T-helper 9 cell (primary cell): ENCODE data around the gene ZFYVE1.
"Not testable (repeated sequence)": the region's sequence is repeated elsewhere in the genome, so short reads cannot be mapped to it uniquely, and the experiment has no call there.

ENCODE experiments used
- DNase-seq: peaks from one replicate; pipeline ENCODE4 v3.0.0-alpha.2; 2020

Gene ZFYVE1

DNA sequence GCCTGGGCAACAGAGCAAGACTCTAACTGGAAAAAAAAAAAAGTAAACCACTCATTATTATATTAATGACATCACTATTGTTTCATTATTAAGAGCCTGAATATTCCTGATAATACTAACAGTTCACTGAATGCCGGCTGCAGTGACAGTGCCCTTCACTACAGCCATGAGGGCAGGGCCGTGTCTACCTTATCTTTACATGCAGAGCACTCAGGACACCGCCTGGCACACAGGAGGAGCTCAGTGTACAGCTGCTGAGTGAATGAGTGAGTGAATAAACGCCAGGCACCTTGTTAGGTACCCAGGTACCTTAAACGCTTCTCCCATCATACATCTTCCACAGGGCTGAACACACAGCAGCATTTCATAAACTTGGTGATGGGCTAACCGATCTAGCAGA, 23.2 kb downstream of the ZFYVE1 start:
- no peak for DNase-seq

GRCh38 chr14:73000073-73000472, 26.8 kb downstream of the ZFYVE1 start:
- DNase-seq, result no peak

GRCh38 chr14:72999316-72999715, 27.6 kb downstream of the ZFYVE1 start:
- no peak for DNase-seq

DNA sequence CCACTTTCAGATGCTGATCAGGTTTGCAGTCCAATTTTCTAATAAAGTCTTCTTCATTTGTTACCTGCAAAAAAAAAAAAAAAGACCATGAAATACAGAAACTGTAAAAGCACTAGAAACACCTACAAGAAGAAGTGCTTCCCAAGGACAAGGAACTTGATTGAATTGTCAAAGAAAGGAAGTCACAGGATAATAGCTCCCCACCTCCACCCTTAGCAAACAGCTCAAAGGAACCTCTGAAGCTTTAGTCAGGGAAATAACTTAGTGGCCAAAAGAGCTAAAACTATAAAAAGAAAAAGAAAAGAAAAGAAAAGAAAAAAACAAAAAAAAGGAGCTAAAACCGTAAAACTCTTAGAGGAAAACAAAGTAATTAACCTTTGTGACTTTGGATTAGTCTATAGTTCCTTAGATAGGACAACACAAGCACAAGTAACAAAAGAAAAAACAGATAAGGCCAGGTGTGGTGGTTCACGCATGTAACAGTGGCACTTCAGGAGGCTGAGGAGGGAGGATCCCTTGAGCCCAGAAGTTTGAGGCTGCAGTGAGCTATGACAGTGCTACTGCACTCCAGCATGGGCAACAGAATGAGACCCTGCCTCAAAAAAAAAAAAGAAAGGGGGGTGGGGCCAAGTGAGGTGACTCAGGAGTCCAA, 28.5 kb downstream of the ZFYVE1 start:
- no peak for DNase-seq

- no peak for DNase-seq
Measured at GRCh38 chr14:72996916-72997315, 30.0 kb downstream of the ZFYVE1 start.

GRCh38 chr14:72990171-72990570, 36.7 kb downstream of the ZFYVE1 start:
- DNase-seq, result no peak

- DNase-seq, result no peak
Measured at GRCh38 chr14:72986857-72987256, 40.0 kb downstream of the ZFYVE1 start.

DNA sequence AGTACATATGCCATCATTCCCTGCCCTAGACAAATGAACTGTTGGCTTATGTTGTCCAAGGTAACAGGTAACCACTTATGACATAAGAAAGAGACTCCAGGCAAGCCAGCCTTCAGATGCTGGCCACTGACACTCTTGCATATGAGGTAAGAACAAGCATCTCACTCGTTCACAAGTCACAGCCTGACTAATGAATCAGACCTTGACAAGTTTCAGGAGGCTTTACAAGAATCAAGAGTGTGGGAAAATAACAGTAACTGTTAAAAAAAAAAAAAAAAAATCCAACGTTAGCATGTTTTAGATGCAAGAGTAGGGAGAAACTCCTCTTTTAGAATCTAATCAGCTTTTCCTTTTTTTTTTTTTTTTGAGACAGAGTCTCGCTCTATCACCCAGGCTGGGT, 40.7 kb downstream of the ZFYVE1 start:
- no peak for DNase-seq

GRCh38 chr14:72982146-72982708, 44.7 kb downstream of the ZFYVE1 start:
- no peak for DNase-seq

- DNase-seq, result no peak
Measured at GRCh38 chr14:72980863-72981262, 46.0 kb downstream of the ZFYVE1 start.

DNA sequence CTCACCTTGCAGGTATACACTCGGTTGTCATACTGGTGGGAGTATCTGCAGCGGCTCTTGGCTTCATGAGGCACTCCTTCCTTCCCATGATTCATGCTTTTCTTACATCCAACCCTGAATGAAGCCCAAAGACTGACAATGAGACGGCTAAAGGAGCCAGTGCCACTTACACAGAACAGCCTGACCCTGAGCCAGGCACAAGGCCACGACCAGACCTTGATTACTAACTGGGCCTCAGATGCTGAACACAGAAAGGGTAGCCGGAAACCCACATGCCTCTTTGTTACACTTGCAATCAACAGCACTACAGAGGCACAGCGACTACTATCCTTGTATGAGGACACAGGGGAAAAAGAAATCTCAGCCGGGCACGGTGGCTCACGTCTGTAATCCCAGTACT, 48.0 kb downstream of the ZFYVE1 start:
- no peak for DNase-seq

DNA sequence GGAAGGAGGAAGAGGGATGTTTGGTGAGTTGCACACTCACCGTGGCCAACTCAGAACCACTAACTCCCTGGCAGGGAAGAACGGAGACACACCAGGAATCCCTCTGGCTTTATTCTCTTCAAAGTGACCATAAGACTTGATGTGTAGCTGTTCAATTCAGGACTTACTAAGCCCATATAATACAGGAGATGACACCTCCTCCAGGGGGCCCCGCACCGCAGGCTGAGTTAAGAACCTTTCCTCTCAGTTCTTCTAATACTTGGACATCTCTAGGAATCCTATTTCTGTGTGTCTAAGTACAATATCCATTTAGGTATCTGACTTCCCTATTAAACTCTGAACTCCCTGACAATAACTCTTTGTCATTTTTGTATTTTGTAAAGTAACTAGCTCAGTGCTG, 51.1 kb downstream of the ZFYVE1 start:
- no peak for DNase-seq

GRCh38 chr14:72974661-72975060, 52.2 kb downstream of the ZFYVE1 start:
- DNase-seq, result no peak

DNA sequence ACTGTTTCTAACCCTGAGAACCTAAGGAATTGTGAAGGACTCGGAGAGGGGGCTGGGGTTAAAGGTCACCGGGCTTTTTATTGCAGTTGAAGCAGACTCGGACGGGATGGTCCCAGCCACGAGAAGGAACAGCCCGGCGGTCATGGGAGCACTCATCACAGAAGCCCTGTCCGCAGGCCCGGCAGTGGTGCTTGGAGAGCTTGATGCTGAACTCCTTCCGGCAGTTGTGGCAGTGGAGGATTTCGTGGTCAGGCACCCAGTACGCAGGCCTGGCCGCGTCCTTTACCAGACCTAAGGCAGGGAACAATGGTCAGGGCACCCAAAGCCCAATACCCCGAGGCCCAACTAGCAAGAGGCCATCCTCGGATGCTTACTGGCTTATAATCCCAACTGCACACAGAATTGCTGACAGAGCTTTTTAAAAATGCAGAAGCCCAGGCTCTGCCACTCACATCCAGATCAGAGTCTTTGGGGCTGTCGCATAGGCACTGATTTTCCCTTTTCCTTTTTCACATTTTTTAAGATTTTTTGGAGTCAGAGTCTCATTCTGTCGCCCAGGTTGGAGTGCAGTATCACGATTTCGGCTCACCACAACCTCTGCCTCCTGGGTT, 56.0 kb downstream of the ZFYVE1 start:
- DNase-seq, result no peak

DNA sequence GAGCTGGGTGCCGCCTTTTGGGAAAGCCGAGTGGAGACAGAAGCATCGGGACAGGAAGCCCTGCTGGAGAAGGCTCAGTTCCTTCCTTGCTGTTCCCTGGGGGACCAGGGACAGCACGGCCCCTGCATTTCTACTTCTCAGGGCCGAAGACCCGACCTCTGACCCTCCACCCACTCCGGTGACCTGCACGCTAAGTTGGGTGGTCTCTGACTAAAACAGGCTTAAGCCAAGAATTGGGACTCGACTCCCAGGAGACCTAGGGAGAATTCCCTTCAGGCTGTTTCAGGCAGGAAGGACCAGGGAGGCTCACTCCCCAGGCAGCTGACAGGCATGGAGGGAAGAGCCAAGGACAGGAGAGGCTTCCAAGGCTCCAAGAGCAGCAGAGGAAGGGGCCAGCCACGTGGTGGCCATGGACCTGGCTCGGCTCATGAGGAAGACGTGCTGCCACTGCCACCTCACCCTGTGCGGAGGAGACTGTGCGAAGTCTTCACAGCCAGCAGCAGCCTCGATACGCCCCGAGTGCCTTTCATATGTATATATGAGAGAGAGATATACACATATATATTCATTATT, 56.8 kb downstream of the ZFYVE1 start:
- no peak for DNase-seq

DNA sequence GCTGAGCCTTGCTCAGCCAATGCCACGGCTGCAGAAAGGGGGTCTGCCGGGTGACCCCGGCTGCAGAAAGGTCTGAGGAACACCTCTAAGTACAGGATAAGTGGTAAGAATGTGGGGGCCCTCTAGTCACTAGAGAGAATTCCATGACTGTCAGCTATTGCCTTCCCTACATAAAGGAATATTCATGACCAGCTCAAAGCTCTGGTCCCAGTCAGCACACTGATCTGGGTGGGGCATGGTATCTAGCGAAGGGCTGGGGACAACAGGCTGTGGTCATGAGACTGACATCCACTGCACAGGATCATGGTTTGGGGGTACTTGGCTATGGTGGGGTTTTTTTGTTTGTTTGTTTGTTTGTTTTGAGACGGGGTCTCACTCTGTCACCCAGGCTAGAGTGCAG, 58.6 kb downstream of the ZFYVE1 start:
- DNase-seq, result no peak

GRCh38 chr14:72966038-72966437, 60.9 kb downstream of the ZFYVE1 start:
- DNase-seq, result no peak

DNA sequence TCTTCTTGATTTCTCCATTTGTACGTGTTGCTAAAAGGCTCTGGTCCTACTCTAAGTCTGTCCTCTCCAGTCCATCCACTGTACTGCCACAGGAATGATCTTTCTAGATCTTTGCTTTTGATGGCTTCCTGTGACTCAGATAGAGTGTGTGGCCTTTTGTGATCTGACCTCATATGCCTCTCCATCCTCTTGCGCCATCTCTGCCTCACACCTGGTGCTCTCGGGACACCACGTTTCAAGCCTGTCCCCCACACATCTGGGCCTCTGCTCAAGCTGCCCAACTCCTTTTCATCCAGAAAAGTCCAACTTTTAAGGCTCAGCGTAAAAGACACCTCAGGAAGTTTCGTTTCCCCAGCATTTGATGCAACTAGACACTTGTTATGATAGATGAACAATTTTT, 61.7 kb downstream of the ZFYVE1 start:
- DNase-seq, result no peak

GRCh38 chr14:72962829-72963312, 64.0 kb downstream of the ZFYVE1 start:
- DNase-seq, result no peak

- not testable (repeated sequence) for DNase-seq
Measured at GRCh38 chr14:72962336-72962754, 64.6 kb downstream of the ZFYVE1 start.

GRCh38 chr14:72961579-72962335, 65.1 kb downstream of the ZFYVE1 start:
- no peak for DNase-seq

GRCh38 chr14:72961016-72961415, 65.9 kb downstream of the ZFYVE1 start:
- not testable (repeated sequence) for DNase-seq

DNA sequence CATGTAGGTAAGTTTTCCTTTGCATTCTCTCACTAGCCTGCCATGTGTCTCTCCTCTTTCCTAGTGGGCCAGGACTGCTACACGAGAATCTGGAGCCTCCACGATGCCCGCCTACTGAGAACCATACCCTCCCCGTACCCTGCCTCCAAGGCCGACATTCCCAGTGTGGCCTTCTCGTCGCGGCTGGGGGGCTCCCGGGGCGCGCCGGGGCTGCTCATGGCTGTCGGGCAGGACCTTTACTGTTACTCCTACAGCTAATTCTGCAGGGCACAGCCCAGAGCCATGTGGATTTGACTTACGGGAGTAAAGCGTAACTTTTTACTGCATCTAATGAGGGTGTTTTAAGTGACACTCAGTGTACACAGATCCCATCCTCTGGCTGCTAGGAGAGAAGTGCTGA, 68.4 kb downstream of the ZFYVE1 start:
- no peak for DNase-seq
